Trophoblast cell (in vitro differentiated cells and primary cell): ENCODE measurements around the gene MAP4K5. TPM values are rescaled to one million over a fixed set of nuclear protein-coding genes. Genes with fewer than 3 reads are reported as not detected.

ENCODE experiments used
- DNase-seq, 2 donors: peaks; one replicate each; pipeline ENCODE4 v3.0.0-alpha.2; 2016
- H2AFZ ChIP-seq: 2 replicates; pipeline ENCODE4 v1.6.1; 2013; ENCODE audit warnings: low read length, moderate library complexity, mild to moderate bottlenecking; ENCODE audit not compliant: insufficient read depth, poor library complexity
- H2AK5ac ChIP-seq: 2 replicates; pipeline ENCODE4 v1.6.1; 2013; ENCODE audit warnings: mild to moderate bottlenecking, low read length
- H2BK120ac ChIP-seq: 2 replicates; pipeline ENCODE4 v1.6.1; 2013; ENCODE audit warnings: low read length, mild to moderate bottlenecking, moderate library complexity; ENCODE audit not compliant: insufficient read depth, poor library complexity
- H2BK12ac ChIP-seq: 2 replicates; pipeline ENCODE4 v1.6.1; 2013; ENCODE audit warnings: mild to moderate bottlenecking, low read length, moderate library complexity
- H2BK5ac ChIP-seq: 2 replicates; pipeline ENCODE4 v1.6.1; 2013; ENCODE audit warnings: low read length, low read depth, moderate library complexity, mild to moderate bottlenecking; ENCODE audit not compliant: poor library complexity
- H3K14ac ChIP-seq: 2 replicates; pipeline ENCODE4 v1.6.1; 2013; ENCODE audit warnings: mild to moderate bottlenecking, low read length
- H3K18ac ChIP-seq: 2 replicates; pipeline ENCODE4 v1.6.1; 2013; ENCODE audit warnings: mild to moderate bottlenecking, low read length
- H3K23ac ChIP-seq: 2 replicates; pipeline ENCODE4 v1.6.1; 2013; ENCODE audit warnings: low read length
- H3K27ac ChIP-seq: 2 replicates; pipeline ENCODE4 v1.5.1; 2013; ENCODE audit warnings: low read depth, mild to moderate bottlenecking, inconsistent platforms, low read length, moderate library complexity
- H3K27me3 ChIP-seq: 2 replicates; pipeline ENCODE4 v1.6.1; 2013; ENCODE audit warnings: inconsistent platforms, mild to moderate bottlenecking, low read length, moderate library complexity; ENCODE audit not compliant: insufficient read depth
- H3K36me3 ChIP-seq, 2 experiments: 1 replicate in 1 of 2; 2 replicates in 1 of 2; pipeline ENCODE4 v1.6.1; 2013; ENCODE audit warnings: low read length in 2 of 2, mild to moderate bottlenecking in 2 of 2, moderate library complexity in 1 of 2; ENCODE audit not compliant: insufficient read depth in 2 of 2, control insufficient read depth in 1 of 2
- H3K4ac ChIP-seq: 2 replicates; pipeline ENCODE4 v1.6.1; 2013; ENCODE audit warnings: low read depth, mild to moderate bottlenecking, low read length, moderate library complexity
- H3K4me1 ChIP-seq, 2 experiments: 1 replicate in 1 of 2; 2 replicates in 1 of 2; pipeline ENCODE4 v1.6.1; 2013; ENCODE audit warnings: low read length in 2 of 2, mild to moderate bottlenecking in 2 of 2, moderate library complexity in 1 of 2; ENCODE audit not compliant: insufficient read depth in 2 of 2, control insufficient read depth in 1 of 2
- H3K4me2 ChIP-seq: 2 replicates; pipeline ENCODE4 v1.6.1; 2013; ENCODE audit warnings: inconsistent platforms, mild to moderate bottlenecking, low read length, moderate library complexity
- H3K4me3 ChIP-seq: 2 replicates; pipeline ENCODE4 v1.5.1; 2013; ENCODE audit warnings: mild to moderate bottlenecking, low read depth, low read length, inconsistent platforms
- H3K79me1 ChIP-seq: one replicate; pipeline ENCODE4 v1.6.1; 2013; ENCODE audit warnings: low read length
- H3K79me2 ChIP-seq: 2 replicates; pipeline ENCODE4 v1.6.1; 2013; ENCODE audit warnings: low read length, mild to moderate bottlenecking; ENCODE audit not compliant: control insufficient read depth, insufficient read depth, poor library complexity
- H3K9ac ChIP-seq: 2 replicates; pipeline ENCODE4 v1.6.1; 2013; ENCODE audit warnings: mild to moderate bottlenecking, low read length
- H3K9me3 ChIP-seq: 2 replicates; pipeline ENCODE4 v1.6.1; 2013; ENCODE audit warnings: low read depth, mild to moderate bottlenecking, control low read depth, inconsistent platforms, low read length; ENCODE audit not compliant: insufficient read depth
- H4K12ac ChIP-seq: 2 replicates; pipeline ENCODE4 v1.6.1; 2013; ENCODE audit warnings: low read depth, mild to moderate bottlenecking, low read length, moderate library complexity
- H4K8ac ChIP-seq: 2 replicates; pipeline ENCODE4 v1.6.1; 2013; ENCODE audit warnings: low read depth, mild to moderate bottlenecking, low read length, moderate library complexity
- H4K91ac ChIP-seq: one replicate; pipeline ENCODE4 v1.6.1; 2013; ENCODE audit warnings: low read depth, mild to moderate bottlenecking, low read length, moderate library complexity
- WGBS: extraction: QIAGEN DNeasy Blood & Tissue Kit; methylation state at CpG from one replicate; pipeline ENCODE4 v1.1.7; 2013; ENCODE audit warnings: missing lambda C conversion rate; ENCODE audit not compliant: insufficient read length, insufficient coverage; ENCODE audit errors: extremely low coverage; 5-methylcytosine and 5-hydroxymethylcytosine counted together
- polyA plus RNA-seq: library from polyadenylated mRNA; stranded (reverse); fragments of 200-250 nt; gene quantifications from 2 replicates; pipeline ENCODE4 v1.2.3, GENCODE V29; 2013

The MAP4K5 gene
- 33.2 and 35.4 TPM in 2 replicates for polyA plus RNA-seq

GRCh38 chr14:50532502-50533240, at the start of gene MAP4K5:
MAP4K5 (minus strand) TSS chr14:50532569; CDS start chr14:50532049, 520 bp downstream.
- Histone ChIP-seq H2AFZ (peak within 1 kb of the TSS; percentile 64), H3K4me1 (peaks cover 4 to 8% of the 10 kb centered on the region in 2 experiments)

DNA sequence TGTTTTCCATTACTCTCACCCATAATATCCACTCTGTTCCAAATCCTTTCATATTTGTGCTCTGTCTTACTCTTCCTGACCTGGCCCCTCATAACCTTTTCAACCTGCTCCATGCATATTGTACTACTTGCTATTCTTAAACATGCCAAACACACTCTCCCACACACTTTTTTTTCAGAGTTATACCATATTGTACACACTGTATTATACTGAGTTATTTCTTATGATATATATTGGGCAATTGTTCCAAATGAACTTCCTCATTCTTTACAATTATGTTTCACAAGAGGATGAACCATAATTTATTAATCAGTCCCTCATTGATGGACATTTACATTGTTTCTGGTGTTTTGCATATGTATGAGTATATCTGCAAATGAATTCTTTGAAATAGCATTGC, 46.1 kb upstream of the MAP4K5 start:
- Histone ChIP-seq H3K4me2 (no peak overlapping the region), H2AFZ (no peak overlapping the region), H2BK12ac (no peak overlapping the region), H2BK120ac (no peak overlapping the region), H3K4ac (no peak overlapping the region), H3K18ac (no peak overlapping the region), H3K79me2 (no peaks in the 10 kb centered on the region), H3K4me1 (no peaks in the 10 kb centered on the region), H4K91ac (no peak overlapping the region), H3K14ac (no peak overlapping the region), H3K79me1 (no peaks in the 10 kb centered on the region), H3K23ac (no peak overlapping the region), H3K9ac (no peak overlapping the region), H2AK5ac (no peak overlapping the region), H3K36me3 (no peaks in the 10 kb centered on the region), H4K8ac (no peak overlapping the region), H3K27me3 (no peaks in the 10 kb centered on the region), H3K27ac (no peak overlapping the region), H3K9me3 (no peaks in the 10 kb centered on the region), H2BK5ac (no peak overlapping the region), H3K4me3 (no peak overlapping the region), H4K12ac (no peak overlapping the region)
- DNase-seq: no peak

More at GRCh38 chr14:50532502-50533240, at the start of gene MAP4K5:
- peak within 1 kb of the TSS; percentile 60 for H4K91ac ChIP-seq
- H3K79me2 ChIP-seq: peaks cover 19% of the 10 kb centered on the region
- H3K9me3 ChIP-seq: peaks cover 8% of the 10 kb centered on the region
- H4K8ac ChIP-seq: peak within 1 kb of the TSS; percentile 55
- peak within 1 kb of the TSS; percentile 99 for H3K4me2 ChIP-seq
- DNase-seq: peak; percentile 86 to 91
- H3K27me3 ChIP-seq: no peaks in the 10 kb centered on the region
- peaks cover 0 to 4% of the 10 kb centered on the region in 2 experiments for H3K36me3 ChIP-seq
- peak within 1 kb of the TSS; percentile 70 for H2BK5ac ChIP-seq
- H3K9ac ChIP-seq: peak within 1 kb of the TSS; percentile 96
- WGBS: no CpG with 5 or more reads among the region's 60 CpGs
- H3K14ac ChIP-seq: peak within 1 kb of the TSS; percentile 82
- H2BK12ac ChIP-seq: no peak within 1 kb of the TSS
- peak within 1 kb of the TSS; percentile 56 for H3K4ac ChIP-seq
- H3K18ac ChIP-seq: peak within 1 kb of the TSS; percentile 66
- H3K27ac ChIP-seq: peak within 1 kb of the TSS; percentile 80
- H3K23ac ChIP-seq: no peak within 1 kb of the TSS
- H3K79me1 ChIP-seq: peaks cover 10% of the 10 kb centered on the region
- H2BK120ac ChIP-seq: peak within 1 kb of the TSS; percentile 57
- H3K4me3 ChIP-seq: peak within 1 kb of the TSS; percentile 92
- peak within 1 kb of the TSS; percentile 22 for H4K12ac ChIP-seq
- no peak within 1 kb of the TSS for H2AK5ac ChIP-seq

- no peak overlapping the region for H2BK5ac ChIP-seq
- H3K4me1 ChIP-seq: no peaks in the 10 kb centered on the region
- no peak overlapping the region for H3K9ac ChIP-seq
- no peak overlapping the region for H3K4ac ChIP-seq
- no peaks in the 10 kb centered on the region for H3K79me1 ChIP-seq
- H3K79me2 ChIP-seq: no peaks in the 10 kb centered on the region
- no peak overlapping the region for H2BK120ac ChIP-seq
- H4K8ac ChIP-seq: no peak overlapping the region
- no peaks in the 10 kb centered on the region for H3K27me3 ChIP-seq
- no peak overlapping the region for H3K4me2 ChIP-seq
- no peak overlapping the region for H2AFZ ChIP-seq
- no peak overlapping the region for H3K23ac ChIP-seq
- H3K36me3 ChIP-seq: no peaks in the 10 kb centered on the region
- no peak for DNase-seq
- no peak overlapping the region for H3K4me3 ChIP-seq
- H4K12ac ChIP-seq: no peak overlapping the region
- no peak overlapping the region for H2AK5ac ChIP-seq
- H3K9me3 ChIP-seq: no peaks in the 10 kb centered on the region
- H3K27ac ChIP-seq: no peak overlapping the region
- H3K18ac ChIP-seq: no peak overlapping the region
- H4K91ac ChIP-seq: no peak overlapping the region
- H3K14ac ChIP-seq: no peak overlapping the region
- no peak overlapping the region for H2BK12ac ChIP-seq
Measured at GRCh38 chr14:50577982-50578381, 45.6 kb upstream of the MAP4K5 start.

- no peaks in the 10 kb centered on the region for H3K27me3 ChIP-seq
- H4K91ac ChIP-seq: no peak overlapping the region
- H2AK5ac ChIP-seq: no peak overlapping the region
- H3K9ac ChIP-seq: no peak overlapping the region
- no peak overlapping the region for H2BK12ac ChIP-seq
- H2BK5ac ChIP-seq: no peak overlapping the region
- H3K79me1 ChIP-seq: no peaks in the 10 kb centered on the region
- no peak overlapping the region for H3K14ac ChIP-seq
- H3K4me2 ChIP-seq: no peak overlapping the region
- no peak overlapping the region for H3K23ac ChIP-seq
- no peaks in the 10 kb centered on the region for H3K36me3 ChIP-seq
- no peak overlapping the region for H2BK120ac ChIP-seq
- H3K79me2 ChIP-seq: no peaks in the 10 kb centered on the region
- no peaks in the 10 kb centered on the region for H3K9me3 ChIP-seq
- DNase-seq: no peak
- no peak overlapping the region for H3K4ac ChIP-seq
- no peak overlapping the region for H3K18ac ChIP-seq
- H2AFZ ChIP-seq: no peak overlapping the region
- no peaks in the 10 kb centered on the region for H3K4me1 ChIP-seq
- H4K8ac ChIP-seq: no peak overlapping the region
- no peak overlapping the region for H3K4me3 ChIP-seq
- H3K27ac ChIP-seq: no peak overlapping the region
- H4K12ac ChIP-seq: no peak overlapping the region
Measured at GRCh38 chr14:50575769-50576168, 43.4 kb upstream of the MAP4K5 start.
